HS-5 (cell line): ENCODE measurements around the gene PLPP4.
"Not testable (repeated sequence)": the region's sequence is repeated elsewhere in the genome, so short reads cannot be mapped to it uniquely, and the experiment has no call there.

Experiments
- DNase-seq: peaks from one replicate; pipeline ENCODE4 v3.0.0-alpha.2; 2012; ENCODE audit warnings: low read depth

Gene PLPP4

GRCh38 chr10:120490288-120490687 is 33.3 kb downstream of the PLPP4 start:
- no peak for DNase-seq

GRCh38 chr10:120492346-120492745 is 35.3 kb downstream of the PLPP4 start:
- no peak for DNase-seq

- DNase-seq: no peak
Measured at GRCh38 chr10:120493411-120494312, 36.6 kb downstream of the PLPP4 start.

- DNase-seq: no peak
Measured at GRCh38 chr10:120494313-120494710, 37.3 kb downstream of the PLPP4 start.

- no peak for DNase-seq
Measured at GRCh38 chr10:120495226-120496009, 38.4 kb downstream of the PLPP4 start.

- no peak for DNase-seq
Measured at GRCh38 chr10:120499883-120500282, 42.9 kb downstream of the PLPP4 start.

- no peak for DNase-seq
Measured at GRCh38 chr10:120503689-120504088, 46.7 kb downstream of the PLPP4 start.

GRCh38 chr10:120504227-120504626 is 47.2 kb downstream of the PLPP4 start:
- DNase-seq: not testable (repeated sequence)

- no peak for DNase-seq
Measured at GRCh38 chr10:120505056-120505455, 48.0 kb downstream of the PLPP4 start.

- no peak for DNase-seq
Measured at GRCh38 chr10:120505866-120506265, 48.8 kb downstream of the PLPP4 start.

- DNase-seq: no peak
Measured at GRCh38 chr10:120506674-120507073, 49.6 kb downstream of the PLPP4 start.

GRCh38 chr10:120507175-120507574 is 50.1 kb downstream of the PLPP4 start:
- DNase-seq: no peak

GRCh38 chr10:120507651-120508050 is 50.6 kb downstream of the PLPP4 start:
- DNase-seq: no peak

GRCh38 chr10:120508393-120508792 is 51.4 kb downstream of the PLPP4 start:
- no peak for DNase-seq

- no peak for DNase-seq
Measured at GRCh38 chr10:120508966-120509365, 51.9 kb downstream of the PLPP4 start.

GRCh38 chr10:120511165-120511564 is 54.1 kb downstream of the PLPP4 start:
- DNase-seq: no peak

GRCh38 chr10:120513307-120513796 is 56.3 kb downstream of the PLPP4 start:
- DNase-seq: no peak

GRCh38 chr10:120514035-120514620 is 57.1 kb downstream of the PLPP4 start:
- no peak for DNase-seq

- no peak for DNase-seq
Measured at GRCh38 chr10:120514959-120515358, 57.9 kb downstream of the PLPP4 start.

- DNase-seq: no peak
Measured at GRCh38 chr10:120515741-120516140, 58.7 kb downstream of the PLPP4 start.

- no peak for DNase-seq
Measured at GRCh38 chr10:120516426-120516825, 59.4 kb downstream of the PLPP4 start.

GRCh38 chr10:120517196-120517595 is 60.2 kb downstream of the PLPP4 start:
- no peak for DNase-seq
